Right hindlimb (tissue), 1 donor: Measurements from ENCODE around the gene DACT3.

ENCODE experiments used
- DNase-seq: peaks from one replicate; pipeline ENCODE4 v3.0.0-alpha.2; 2018

Gene DACT3

DNA sequence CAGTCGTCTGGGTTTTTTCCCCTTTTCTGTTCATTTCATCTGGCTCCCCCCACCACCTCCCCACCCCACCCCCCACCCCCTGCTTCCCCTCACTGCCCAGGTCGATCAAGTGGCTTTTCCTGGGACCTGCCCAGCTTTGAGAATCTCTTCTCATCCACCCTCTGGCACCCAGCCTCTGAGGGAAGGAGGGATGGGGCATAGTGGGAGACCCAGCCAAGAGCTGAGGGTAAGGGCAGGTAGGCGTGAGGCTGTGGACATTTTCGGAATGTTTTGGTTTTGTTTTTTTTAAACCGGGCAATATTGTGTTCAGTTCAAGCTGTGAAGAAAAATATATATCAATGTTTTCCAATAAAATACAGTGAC lies 50.6 kb downstream of the DACT3 start:
- DNase-seq: no peak

DNA sequence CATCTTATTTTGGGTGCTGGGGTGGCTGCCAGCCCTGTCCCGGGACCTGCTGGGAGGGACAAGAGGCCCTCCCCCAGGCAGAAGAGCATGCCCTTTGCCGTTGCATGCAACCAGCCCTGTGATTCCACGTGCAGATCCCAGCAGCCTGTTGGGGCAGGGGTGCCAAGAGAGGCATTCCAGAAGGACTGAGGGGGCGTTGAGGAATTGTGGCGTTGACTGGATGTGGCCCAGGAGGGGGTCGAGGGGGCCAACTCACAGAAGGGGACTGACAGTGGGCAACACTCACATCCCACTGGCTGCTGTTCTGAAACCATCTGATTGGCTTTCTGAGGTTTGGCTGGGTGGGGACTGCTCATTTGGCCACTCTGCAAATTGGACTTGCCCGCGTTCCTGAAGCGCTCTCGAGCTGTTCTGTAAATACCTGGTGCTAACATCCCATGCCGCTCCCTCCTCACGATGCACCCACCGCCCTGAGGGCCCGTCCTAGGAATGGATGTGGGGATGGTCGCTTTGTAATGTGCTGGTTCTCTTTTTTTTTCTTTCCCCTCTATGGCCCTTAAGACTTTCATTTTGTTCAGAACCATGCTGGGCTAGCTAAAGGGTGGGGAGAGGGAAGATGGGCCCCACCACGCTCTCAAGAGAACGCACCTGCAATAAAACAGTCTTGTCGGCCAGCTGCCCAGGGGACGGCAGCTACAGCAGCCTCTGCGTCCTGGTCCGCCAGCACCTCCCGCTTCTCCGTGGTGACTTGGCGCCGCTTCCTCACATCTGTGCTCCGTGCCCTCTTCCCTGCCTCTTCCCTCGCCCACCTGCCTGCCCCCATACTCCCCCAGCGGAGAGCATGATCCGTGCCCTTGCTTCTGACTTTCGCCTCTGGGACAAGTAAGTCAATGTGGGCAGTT lies 51.2 kb downstream of the DACT3 start:
- peak; percentile 14 for DNase-seq

DNA sequence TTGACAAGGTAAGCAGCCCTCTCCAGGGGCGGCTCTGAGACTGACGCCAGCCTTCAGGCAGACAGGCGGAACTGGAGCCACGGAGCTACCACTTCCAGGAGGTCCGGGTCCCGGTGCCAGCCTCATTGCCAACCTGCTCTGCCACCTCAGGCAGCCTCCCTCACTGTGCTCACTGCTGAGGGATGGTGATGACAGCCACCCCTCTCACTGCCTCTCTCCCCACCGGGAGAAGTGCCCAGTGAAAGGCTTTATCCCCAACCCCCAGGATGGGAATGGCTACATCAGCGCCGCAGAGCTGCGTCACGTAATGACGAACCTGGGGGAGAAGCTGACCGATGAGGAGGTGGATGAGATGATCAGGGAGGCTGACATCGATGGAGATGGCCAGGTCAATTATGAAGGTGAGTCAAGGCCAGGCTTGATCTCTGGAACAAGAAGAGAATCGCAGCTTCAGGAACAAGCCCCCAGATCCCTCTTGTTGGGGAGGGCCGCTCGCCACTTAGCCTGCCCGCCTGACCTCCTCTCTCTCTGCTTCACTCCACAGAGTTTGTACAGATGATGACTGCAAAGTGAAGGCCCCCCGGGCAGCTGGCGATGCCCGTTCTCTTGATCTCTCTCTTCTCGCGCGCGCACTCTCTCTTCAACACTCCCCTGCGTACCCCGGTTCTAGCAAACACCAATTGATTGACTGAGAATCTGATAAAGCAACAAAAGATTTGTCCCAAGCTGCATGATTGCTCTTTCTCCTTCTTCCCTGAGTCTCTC lies 52.2 kb downstream of the DACT3 start:
- DNase-seq: no peak

DNA sequence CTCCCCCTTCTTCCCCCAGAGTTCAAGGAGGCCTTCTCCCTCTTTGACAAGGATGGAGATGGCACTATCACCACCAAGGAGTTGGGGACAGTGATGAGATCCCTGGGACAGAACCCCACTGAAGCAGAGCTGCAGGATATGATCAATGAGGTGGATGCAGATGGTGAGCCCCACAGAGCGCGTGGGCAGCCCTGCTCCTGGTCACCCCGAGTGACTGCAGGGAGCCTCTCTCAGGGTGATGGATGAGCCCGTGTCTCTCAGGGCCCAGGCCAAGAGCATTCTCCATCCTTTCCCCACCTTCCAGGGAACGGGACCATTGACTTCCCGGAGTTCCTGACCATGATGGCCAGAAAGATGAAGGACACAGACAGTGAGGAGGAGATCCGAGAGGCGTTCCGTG lies 52.8 kb downstream of the DACT3 start:
- DNase-seq: peak; percentile 13

DNA sequence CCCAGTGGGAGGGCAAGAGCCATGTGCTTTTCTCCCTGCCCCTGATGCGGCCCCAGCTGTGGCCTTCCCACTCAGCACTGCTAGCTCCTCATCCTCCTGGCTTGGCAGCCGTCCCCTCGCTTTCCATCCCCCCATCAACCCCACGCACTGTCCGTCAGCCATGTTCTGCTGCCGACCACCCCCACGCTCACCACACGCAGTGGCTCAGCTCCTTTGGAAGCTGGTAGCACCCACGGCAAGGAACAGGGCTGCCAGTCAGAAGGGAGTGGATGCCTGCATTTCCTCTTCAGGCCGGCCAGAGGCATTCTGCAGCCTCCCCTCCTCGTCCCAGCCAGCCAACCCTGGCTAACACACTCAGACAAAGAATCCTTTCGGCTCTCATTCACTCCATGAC lies 53.5 kb downstream of the DACT3 start:
- DNase-seq: peak; percentile 17

DNA sequence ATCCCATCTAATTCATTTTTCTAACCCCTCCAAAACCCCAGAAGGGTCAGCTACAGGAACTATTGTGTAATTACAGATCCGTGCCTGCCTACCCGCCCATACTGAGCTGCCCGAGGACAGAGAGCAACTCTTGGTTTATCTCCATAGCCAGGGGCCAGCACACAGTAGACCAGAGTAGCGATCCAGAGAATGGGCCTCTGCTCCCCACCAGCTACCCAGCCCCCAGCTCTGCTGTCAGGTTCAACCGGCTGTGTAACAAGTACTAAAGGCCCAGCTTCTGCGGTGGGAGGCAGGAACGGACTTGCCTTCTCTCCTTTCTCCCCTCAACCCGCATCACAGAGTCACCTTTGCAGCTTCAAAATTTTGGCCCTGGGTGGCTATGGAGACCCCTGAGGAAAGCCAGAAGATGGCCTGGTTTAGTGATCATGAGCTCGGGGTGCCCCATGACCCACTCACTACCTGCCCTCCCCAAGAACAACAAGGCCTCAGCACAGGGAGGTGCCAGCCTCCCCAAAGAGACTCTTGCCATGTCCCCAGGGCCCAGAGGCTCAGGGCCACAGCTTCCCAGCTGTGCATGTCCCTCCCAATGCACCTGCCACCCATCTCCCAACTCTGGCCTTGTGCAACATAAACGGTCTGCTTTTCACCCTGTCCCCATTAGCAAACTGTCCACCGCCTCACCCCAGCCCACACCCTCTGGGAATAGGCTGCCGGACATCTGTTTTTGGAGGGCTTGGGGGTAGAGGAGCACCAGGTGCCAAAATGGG lies 54.1 kb downstream of the DACT3 start:
- DNase-seq: no peak

DNA sequence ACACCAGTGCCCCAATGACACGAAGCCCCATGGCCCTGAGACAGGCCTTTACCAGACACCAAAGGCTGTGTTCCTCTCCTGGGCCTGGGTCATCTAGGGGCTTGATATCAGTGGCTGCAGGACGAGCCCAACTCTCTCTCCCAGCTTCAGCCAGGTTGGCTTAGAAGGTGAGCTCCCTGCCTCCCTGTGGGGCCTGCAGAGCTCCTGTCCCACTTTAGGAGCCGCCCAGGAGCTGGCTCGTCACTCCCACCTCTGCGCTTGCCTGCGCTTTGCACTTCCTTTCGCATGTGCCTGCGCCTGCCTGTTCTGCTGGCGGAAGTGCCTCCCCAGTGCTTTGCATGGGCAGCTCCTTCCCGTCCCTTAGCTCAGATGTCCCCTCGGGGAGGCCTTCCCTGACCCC lies 55.0 kb downstream of the DACT3 start:
- no peak for DNase-seq

DNA sequence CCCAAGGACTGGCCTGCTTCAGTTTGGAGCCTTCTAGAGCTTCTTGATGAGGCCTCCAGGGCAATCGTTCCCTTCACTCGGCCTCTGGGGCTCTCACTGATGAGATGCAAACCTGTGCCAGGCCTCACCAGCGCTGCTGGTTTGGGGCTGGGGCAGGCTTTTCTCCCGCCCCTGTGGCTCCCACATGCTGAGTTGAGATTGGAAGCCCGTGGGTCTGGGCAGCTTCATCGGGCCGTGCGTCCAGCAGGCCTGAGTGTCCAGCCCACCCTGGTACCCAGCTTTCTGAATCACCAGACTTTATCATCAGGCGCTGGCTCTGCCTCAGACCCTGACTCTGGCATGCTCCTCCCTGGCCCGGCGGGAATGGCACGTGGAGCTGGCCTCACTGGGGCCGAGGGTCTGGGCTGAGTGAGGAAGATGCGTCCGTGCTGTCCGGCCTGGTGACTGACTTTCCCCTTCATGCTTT lies 55.6 kb downstream of the DACT3 start:
- DNase-seq: no peak

DNA sequence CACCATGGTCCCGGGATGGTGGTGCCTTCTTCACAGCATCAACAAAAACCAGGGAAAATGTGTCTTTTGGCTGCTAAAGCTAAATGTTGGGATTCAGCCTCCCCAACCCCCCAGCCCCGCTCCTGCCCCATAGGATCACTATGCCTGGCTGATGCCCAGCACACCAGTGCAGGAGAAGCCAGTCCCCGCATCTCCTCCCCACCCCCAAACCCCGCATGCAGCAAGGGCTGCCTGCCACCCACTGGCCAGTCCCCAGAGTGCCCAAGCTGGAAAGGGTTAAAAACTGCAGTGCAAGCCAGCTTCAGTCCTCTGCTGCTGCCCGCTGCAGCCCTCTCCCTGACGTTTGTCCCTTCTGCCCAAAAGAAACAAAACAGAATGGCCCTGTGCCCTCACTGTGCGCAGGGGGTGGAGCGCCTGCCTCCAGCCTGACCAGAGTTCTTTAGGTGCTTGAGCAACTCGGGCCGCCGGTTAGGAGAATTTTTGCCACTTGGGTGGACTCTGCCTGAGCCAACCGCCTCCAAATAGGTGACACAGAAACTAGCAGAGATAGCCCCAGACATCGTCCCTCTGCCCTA lies 56.1 kb downstream of the DACT3 start:
- no peak for DNase-seq

DNA sequence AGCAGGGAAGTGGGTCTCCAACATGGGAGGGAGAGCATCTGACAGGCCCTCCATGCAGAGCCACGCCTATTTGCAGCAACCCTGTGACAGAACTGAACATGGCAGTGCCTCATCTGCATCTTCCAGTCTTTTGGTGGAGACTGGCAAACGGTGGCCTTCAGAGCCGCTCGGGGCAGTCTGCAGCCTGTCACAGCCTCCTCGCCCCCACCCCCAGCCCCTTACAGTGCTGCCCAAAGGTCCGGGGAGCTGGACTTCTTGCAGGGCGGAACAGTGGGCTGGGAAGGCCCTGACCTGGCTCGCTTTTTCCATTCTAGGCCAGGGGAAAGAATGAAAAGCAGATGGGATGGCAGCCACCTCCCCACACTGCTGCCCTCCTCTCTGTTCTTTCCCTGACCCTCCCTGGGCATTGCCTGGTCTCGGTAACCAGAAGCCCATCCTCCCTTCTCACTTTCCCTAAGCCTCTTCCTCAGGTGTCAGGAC lies 57.2 kb downstream of the DACT3 start:
- DNase-seq: no peak

DNA sequence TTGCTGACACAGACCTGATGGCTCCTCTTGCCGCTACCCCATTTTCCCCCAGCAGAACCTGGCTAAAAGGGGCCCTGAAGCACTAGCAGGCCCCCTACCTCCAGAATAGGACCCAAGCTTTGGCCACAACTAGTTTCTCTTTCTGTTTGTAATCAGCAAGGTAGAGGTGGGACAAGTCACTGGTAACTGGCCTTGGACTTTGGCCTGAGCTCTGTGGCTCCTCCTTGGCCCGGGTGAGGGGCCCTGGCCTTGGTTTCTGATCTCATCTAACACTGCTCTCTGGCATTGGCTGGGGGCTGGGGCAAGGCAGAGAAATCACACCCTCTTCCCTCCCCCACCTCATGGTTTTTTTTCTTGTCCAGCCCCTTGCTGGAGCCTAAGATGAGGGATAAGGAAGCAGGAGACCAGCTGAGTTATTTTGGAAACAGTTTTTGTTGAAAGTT lies 57.8 kb downstream of the DACT3 start:
- no peak for DNase-seq

DNA sequence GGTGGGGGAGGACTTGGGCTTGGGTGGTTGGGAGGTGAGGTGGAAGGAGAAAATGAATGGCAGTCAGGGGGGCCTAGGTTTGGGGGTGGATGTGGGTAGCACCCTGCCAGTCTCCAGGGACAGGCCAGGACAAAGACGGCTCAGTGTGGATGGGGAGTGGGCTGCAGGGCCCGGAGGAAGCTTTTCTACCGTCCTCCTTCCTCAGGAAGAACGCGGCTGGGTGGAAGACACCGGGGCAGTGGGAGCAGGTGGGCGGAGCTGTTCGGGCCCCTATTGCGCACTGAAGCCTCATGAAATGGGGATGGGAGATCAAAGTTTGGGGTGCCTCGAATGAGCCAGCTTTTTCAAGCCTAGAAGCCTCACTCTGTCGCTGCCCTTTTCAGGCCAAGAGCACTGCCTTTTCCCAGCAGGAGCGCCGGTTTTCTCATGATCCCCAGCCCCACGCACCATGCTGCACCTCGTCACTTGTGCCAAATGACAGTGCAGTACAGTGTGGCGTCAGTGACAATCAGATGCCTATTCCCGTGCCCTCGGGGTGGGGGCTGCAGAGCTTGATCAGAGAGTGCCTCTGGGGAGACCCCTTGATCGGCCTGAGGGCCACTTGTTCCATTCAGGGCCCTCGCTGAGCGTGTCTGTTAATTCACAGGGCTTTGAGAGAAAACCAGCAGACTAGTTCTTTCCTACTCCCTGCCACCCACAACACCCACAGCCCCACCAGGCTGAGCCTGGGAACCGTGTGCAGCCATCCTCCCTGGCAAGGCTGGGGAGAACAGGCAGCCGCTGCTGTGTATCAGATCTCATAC lies 58.4 kb downstream of the DACT3 start:
- DNase-seq: no peak

DNA sequence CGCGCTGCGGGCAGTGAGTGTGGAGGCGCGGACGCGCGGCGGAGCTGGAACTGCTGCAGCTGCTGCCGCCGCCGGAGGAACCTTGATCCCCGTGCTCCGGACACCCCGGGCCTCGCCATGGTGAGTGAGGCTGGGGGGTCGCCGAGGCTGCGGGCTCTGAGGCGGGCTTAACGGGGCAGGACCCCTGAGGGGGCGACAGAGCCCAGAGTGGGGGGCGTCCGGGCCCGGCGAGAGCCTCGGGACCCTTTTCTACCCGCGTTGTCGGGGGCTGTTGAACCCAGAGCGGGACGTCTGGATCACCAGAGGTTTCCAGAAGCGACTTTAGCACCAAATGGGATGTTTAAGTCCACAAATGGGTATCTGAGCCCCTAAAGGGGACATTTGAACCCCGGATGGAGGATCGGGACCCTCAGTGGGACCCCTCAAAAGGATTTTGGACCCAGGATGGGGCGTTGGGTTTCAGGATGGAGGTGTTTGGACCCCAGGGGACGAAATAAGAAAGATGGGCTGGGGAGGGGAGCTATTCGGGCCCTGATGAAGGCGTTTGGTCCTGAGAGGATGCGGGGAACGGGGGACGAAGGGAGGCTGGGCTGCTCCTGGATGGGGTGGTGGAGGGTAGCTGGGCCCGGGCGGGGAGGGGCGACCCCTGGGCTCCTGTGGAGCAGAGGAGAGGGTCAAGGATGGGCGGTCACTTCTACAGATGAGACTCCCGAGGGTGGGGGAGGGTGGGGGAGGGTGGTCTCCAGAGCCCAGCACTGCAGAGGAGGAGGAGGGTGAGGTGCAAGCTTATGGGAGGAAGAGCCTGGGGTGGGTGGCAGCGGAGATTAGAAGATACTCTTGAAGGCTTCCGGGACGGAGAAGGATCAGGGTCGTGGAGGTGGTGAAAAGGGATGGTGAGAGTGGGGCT lies 59.4 kb downstream of the DACT3 start, which contains the start of gene CALM3:
CALM3 (plus strand) TSS at position 13 of the 907 bp plus-strand sequence; CDS start at position 118, 105 bp downstream.
- DNase-seq: no peak

DNA sequence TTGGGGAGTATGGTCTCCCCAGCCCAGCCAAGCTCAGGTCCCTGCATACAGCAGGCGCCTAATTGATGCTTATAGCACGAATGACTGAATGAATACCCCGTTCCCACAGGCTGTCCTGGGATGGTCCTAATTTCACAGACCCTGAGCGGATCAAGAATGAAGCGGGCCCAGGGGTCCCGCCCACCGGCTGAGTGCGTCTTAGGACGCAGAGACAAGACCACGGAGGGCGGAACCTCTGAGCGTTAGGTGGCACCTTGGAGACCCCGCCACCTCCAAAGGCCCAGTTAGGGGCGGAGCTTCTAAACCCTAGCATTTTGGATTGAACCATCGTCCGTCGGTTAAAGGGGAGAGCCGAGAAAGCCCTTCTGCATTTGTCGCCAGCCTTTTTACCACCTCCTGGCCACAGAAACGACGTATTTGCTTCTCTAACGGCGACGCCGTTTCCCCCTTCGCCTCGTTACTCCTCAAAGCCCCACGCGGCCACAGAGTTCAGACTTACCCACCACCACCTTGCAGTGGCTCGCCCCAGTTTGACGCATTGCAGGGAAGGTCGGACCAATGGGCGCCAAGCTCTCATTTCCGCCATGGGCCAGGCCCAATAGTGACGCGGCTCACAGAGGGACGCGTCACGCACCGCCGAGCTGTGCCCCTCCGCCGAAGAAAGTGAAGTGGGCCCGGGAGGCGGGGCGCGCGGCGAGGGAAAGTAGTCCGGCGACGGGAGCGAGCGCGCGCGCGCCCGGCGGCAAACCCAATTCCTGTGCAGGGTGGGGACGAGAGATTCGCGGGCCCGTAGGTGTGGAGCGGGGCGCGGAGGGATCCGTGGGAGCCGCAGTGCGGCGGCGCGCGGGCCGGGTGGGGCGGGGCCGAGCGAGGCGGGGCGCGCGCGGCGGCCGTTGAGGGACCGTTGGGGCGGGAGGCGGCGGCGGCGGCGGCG lies 60.3 kb downstream of the DACT3 start:
- peak; percentile 97 for DNase-seq

DNA sequence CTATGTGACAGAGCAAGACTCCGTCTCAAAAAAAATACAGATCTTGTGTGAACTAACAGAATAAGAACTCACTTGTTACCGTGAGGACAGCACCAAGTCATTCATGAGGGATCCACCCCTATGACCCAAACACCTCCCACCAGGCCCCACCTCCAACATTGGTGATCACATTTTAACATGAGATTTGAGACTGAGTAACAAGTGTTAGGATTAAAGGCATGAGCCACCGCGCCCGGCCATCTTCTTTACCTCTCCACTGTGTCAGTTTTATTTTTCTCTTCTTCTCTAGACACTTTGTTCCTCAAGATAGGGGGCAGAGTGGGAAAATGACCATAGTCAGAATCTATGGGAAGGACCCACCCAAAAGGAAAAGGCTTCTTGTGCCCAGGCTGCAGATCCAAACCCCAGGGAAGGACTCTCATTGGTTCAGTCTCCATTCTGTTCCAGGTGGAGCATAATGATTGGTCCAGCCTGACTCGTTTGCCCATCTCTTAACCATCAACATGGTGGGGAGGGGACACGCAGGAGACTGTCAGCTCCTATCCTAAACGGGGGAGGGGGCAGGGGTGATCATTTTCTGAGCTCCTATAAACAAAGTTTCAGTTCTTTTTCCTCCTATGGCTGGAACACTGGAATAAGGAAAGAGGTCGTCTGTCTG lies 61.1 kb downstream of the DACT3 start:
- no peak for DNase-seq

DNA sequence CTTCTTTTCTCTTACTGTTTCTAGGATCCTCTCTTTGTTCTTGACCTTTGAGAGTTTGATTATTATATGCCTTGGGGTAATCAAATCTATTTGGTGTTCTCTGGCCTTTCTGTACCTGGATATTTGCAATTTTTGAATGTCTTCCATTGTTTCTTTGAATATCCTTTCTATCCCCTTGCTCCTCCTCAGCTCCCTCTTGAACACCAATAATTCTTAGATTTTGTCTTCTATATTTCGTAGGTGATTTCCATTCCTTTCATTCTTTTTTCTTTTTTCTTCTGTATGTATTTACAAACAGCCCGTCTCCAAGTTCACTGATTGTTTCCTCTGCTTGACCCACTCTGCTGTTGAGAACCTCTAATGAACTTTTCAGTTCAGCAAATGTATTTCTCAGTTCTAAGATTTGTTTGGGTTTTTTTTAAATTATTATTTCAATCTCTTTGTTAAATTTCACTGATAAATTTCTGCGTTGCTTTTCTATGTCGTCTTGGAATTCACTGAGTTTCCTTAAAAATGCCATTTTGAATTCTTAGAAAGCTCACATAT lies 62.5 kb downstream of the DACT3 start:
- DNase-seq: no peak
